DOHH2 (cell line): ENCODE data around the gene DNAJC24.
A peak's percentile ranks its signal among the peaks of the same experiment; 100 is the strongest.

Source experiments
- H3F3A ChIP-seq: fragments of 200-600 bp; sonication (generic), shearing (Covaris generic); 2 replicates; pipeline ENCODE4 v1.6.0; 2016; ENCODE audit warnings: antibody characterized with exemption, mild to moderate bottlenecking; ENCODE audit not compliant: control insufficient read depth, insufficient read depth
- H3K27ac ChIP-seq: fragments of 200-600 bp; sonication (generic); 2 replicates; pipeline ENCODE4 v1.5.1; 2014; ENCODE audit warnings: low read depth, mild to moderate bottlenecking, low read length, moderate library complexity
- H3K27me3 ChIP-seq: fragments of 200-600 bp; sonication (generic); 2 replicates; pipeline ENCODE4 v1.6.1; 2014; ENCODE audit warnings: mild to moderate bottlenecking, low read length, mixed read lengths; ENCODE audit not compliant: control insufficient read depth
- H3K36me3 ChIP-seq: fragments of 200-600 bp; sonication (generic); 2 replicates; pipeline ENCODE4 v1.6.1; 2014; ENCODE audit warnings: mild to moderate bottlenecking, low read length, moderate library complexity, mixed read lengths; ENCODE audit not compliant: control insufficient read depth
- H3K4me1 ChIP-seq: fragments of 200-600 bp; sonication (generic); 2 replicates; pipeline ENCODE4 v1.6.1; 2014; ENCODE audit warnings: mild to moderate bottlenecking, low read length, mixed read lengths; ENCODE audit not compliant: control insufficient read depth
- H3K4me2 ChIP-seq: fragments of 200-600 bp; sonication (generic); 2 replicates; pipeline ENCODE4 v1.6.0; 2014; ENCODE audit warnings: mild to moderate bottlenecking, low read length, moderate library complexity
- H3K4me3 ChIP-seq: fragments of 200-600 bp; sonication (generic); 2 replicates; pipeline ENCODE4 v1.5.1; 2014; ENCODE audit warnings: mild to moderate bottlenecking, low read length, mixed read lengths
- H3K79me2 ChIP-seq: fragments of 200-600 bp; sonication (generic); 2 replicates; pipeline ENCODE4 v1.6.1; 2014; ENCODE audit warnings: mild to moderate bottlenecking, low read length, mixed read lengths; ENCODE audit not compliant: control insufficient read depth
- H3K9me2 ChIP-seq: fragments of 200-600 bp; sonication (generic); replicated peaks from 2 replicates; pipeline ENCODE4 v1.6.1; 2014; ENCODE audit warnings: mild to moderate bottlenecking, low read length, mixed read lengths; ENCODE audit not compliant: control insufficient read depth
- H3K9me3 ChIP-seq: fragments of 200-600 bp; sonication (generic); 2 replicates; pipeline ENCODE4 v1.6.1; 2014; ENCODE audit warnings: antibody characterized with exemption, low read length, mixed read lengths; ENCODE audit not compliant: control insufficient read depth, insufficient read depth
- H4K20me1 ChIP-seq: fragments of 200-600 bp; sonication (generic); 2 replicates; pipeline ENCODE4 v1.6.0; 2014; ENCODE audit warnings: low read depth, mild to moderate bottlenecking, antibody characterized with exemption, low read length, moderate library complexity; ENCODE audit not compliant: control insufficient read depth, insufficient read depth
- EZH2phosphoT487 ChIP-seq: fragments of 200-600 bp; sonication (generic); IDR thresholded peaks from 2 replicates; pipeline ENCODE4 v1.6.1; 2017; ENCODE audit warnings: borderline replicate concordance, mild to moderate bottlenecking, antibody characterized with exemption, low read length, moderate library complexity, mixed read lengths
- TF ChIP-seq, protein P1 (sequence below): fragments of 200-600 bp; sonication (generic); IDR thresholded peaks from one replicate; pipeline ENCODE4 v1.5.1; 2014; ENCODE audit warnings: antibody characterized with exemption, mild to moderate bottlenecking, low read depth, low read length; ENCODE audit not compliant: poor library complexity, severe bottlenecking

The DNAJC24 gene

DNA sequence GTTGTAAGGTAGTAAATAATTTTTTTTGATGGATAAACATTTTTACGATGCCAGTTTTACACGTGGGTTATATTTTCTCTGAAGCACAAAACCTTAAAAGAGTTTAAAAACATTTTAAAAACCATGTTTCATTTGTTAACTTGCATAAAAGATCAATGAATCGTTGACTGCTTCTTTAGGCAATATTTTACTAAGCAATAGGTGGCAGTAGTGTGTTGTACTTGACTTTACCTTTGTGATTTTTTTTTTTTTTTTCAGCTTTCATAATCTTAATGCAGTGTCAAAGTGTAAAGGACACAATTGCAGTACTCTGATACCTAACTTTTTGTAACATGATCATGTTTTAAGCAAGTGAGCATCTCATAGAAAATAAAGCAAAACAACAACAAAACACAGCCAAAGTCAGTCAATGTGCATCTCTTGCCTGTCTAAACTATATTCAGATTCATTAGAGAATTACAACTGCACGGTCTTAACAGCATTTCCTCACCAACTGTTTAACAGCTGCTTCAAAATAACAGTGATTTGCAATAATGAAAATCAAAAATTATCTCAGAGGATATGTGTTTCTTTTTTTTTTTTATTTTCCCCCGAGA, 27.7 kb downstream of the DNAJC24 start:
- no peaks in the 10 kb centered on the region for H3K36me3 ChIP-seq
- no peaks in the 10 kb centered on the region for H4K20me1 ChIP-seq
- no peaks in the 10 kb centered on the region for H3F3A ChIP-seq
- no peaks in the 10 kb centered on the region for H3K27me3 ChIP-seq
- H3K27ac ChIP-seq = no peak overlapping the region
- H3K79me2 ChIP-seq = no peaks in the 10 kb centered on the region
- peaks cover 3% of the 10 kb centered on the region; the same call in 1 of the 2 replicates for H3K4me1 ChIP-seq
- no peak overlapping the region for H3K4me3 ChIP-seq
- H3K9me3 ChIP-seq = no peaks in the 10 kb centered on the region
- H3K9me2 ChIP-seq = no peaks in the 10 kb centered on the region
- no peak overlapping the region for H3K4me2 ChIP-seq
- TF ChIP-seq, protein P1, sequence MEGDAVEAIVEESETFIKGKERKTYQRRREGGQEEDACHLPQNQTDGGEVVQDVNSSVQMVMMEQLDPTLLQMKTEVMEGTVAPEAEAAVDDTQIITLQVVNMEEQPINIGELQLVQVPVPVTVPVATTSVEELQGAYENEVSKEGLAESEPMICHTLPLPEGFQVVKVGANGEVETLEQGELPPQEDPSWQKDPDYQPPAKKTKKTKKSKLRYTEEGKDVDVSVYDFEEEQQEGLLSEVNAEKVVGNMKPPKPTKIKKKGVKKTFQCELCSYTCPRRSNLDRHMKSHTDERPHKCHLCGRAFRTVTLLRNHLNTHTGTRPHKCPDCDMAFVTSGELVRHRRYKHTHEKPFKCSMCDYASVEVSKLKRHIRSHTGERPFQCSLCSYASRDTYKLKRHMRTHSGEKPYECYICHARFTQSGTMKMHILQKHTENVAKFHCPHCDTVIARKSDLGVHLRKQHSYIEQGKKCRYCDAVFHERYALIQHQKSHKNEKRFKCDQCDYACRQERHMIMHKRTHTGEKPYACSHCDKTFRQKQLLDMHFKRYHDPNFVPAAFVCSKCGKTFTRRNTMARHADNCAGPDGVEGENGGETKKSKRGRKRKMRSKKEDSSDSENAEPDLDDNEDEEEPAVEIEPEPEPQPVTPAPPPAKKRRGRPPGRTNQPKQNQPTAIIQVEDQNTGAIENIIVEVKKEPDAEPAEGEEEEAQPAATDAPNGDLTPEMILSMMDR = peak; percentile 71
- TF ChIP-seq EZH2phosphoT487 = no peak

DNA sequence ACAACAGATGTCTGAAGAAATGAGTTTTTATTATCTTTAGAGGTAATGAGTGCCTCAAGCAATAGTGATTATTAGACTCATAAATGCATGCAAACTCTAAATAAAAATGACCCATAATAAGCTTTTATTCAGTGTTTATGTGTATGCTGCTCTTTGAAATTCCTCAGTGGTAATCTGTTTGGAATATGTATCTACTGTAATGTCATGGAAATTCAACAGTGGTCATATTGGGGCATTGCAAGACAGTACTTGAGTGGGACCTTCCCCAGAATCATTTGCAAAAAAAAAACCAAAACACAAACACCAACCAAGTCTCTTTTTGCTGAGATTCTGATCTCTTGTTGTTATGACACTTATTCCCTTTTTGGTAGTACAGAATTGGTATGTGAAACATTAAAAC, 35.0 kb downstream of the DNAJC24 start:
- Histone ChIP-seq H3K9me2 (no peaks in the 10 kb centered on the region), H3K4me2 (no peak overlapping the region), H3K27ac (no peak overlapping the region), H3F3A (no peaks in the 10 kb centered on the region), H3K79me2 (no peaks in the 10 kb centered on the region), H3K9me3 (no peaks in the 10 kb centered on the region), H3K36me3 (no peaks in the 10 kb centered on the region), H3K4me3 (no peak overlapping the region), H3K4me1 (no peaks in the 10 kb centered on the region), H3K27me3 (no peaks in the 10 kb centered on the region), H4K20me1 (no peaks in the 10 kb centered on the region)
- TF ChIP-seq, protein P1 = no peak
- no peak for TF ChIP-seq EZH2phosphoT487

DNA sequence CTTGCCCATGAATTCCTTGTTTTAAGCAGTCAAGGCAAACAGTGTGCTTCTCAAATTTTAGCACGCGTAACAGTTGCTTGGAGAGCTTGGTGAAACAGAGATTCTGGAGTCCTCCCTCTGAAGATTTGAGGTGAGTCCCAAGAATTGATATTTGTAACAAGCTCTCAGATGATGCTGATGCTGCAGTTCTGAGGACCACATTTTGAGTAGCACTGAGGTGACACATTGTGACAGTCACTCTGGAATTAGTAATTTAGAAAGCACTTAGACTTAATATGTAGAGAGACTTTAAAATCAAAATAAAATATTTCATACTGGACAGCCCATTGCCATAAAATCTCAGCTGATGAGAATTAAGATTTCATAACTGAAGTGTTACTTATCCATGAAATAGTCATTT, 38.5 kb downstream of the DNAJC24 start:
- H3K4me2 ChIP-seq = no peak overlapping the region
- no peaks in the 10 kb centered on the region for H3K27me3 ChIP-seq
- H3K4me1 ChIP-seq = no peaks in the 10 kb centered on the region
- no peaks in the 10 kb centered on the region for H3K9me2 ChIP-seq
- H4K20me1 ChIP-seq = no peaks in the 10 kb centered on the region
- no peaks in the 10 kb centered on the region for H3F3A ChIP-seq
- H3K36me3 ChIP-seq = no peaks in the 10 kb centered on the region
- H3K79me2 ChIP-seq = no peaks in the 10 kb centered on the region
- no peaks in the 10 kb centered on the region for H3K9me3 ChIP-seq
- no peak overlapping the region for H3K4me3 ChIP-seq
- no peak for TF ChIP-seq EZH2phosphoT487
- TF ChIP-seq, protein P1 = no peak
- no peak overlapping the region for H3K27ac ChIP-seq

DNA sequence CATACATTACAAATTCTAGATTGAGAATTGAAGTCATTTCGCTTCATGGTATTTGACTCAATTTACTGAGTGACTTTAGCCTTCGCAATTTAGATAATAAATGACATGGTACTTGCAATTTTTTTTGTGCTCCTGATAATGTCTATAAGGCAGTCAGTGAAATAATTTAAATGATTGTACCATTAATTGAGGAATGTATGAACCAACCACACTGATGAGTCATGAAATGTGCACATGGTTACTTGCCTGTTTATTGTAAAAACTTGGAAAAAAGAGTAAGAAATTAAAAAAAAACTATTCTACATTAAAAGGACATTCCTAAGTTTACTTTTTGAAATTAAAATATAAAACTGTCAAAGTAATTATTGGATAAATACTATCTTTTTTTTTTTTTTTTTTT, 43.3 kb downstream of the DNAJC24 start:
- Histone ChIP-seq H3K27ac (no peak overlapping the region), H3K9me3 (no peaks in the 10 kb centered on the region), H4K20me1 (no peaks in the 10 kb centered on the region), H3K4me2 (no peak overlapping the region), H3K9me2 (no peaks in the 10 kb centered on the region), H3K79me2 (no peaks in the 10 kb centered on the region), H3K4me1 (no peaks in the 10 kb centered on the region), H3F3A (no peaks in the 10 kb centered on the region), H3K4me3 (no peak overlapping the region), H3K27me3 (no peaks in the 10 kb centered on the region), H3K36me3 (no peaks in the 10 kb centered on the region)
- no peak for TF ChIP-seq EZH2phosphoT487
- TF ChIP-seq, protein P1 = no peak
